Forelimb muscle (tissue), 1 donor: Measurements from ENCODE around the gene CCDC117. TPM values are rescaled to one million over a fixed set of nuclear protein-coding genes. Genes with fewer than 3 reads are reported as not detected.
"Not testable (repeated sequence)": the region's sequence is repeated elsewhere in the genome, so short reads cannot be mapped to it uniquely, and the experiment has no call there.

ENCODE experiments used
- DNase-seq: peaks from one replicate; pipeline ENCODE4 v3.0.0-alpha.2; 2013; ENCODE audit warnings: low read depth
- polyA plus RNA-seq: library from polyadenylated mRNA; unstranded; fragments of 120-200 nt; gene quantifications from one replicate; pipeline ENCODE4 v1.2.1, GENCODE V29; 2013; ENCODE audit not compliant: insufficient read length

Gene CCDC117, protein sequence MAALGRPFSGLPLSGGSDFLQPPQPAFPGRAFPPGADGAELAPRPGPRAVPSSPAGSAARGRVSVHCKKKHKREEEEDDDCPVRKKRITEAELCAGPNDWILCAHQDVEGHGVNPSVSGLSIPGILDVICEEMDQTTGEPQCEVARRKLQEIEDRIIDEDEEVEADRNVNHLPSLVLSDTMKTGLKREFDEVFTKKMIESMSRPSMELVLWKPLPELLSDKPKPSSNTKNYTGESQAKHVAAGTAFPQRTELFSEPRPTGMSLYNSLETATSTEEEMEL
- 23.0 TPM for polyA plus RNA-seq

DNA sequence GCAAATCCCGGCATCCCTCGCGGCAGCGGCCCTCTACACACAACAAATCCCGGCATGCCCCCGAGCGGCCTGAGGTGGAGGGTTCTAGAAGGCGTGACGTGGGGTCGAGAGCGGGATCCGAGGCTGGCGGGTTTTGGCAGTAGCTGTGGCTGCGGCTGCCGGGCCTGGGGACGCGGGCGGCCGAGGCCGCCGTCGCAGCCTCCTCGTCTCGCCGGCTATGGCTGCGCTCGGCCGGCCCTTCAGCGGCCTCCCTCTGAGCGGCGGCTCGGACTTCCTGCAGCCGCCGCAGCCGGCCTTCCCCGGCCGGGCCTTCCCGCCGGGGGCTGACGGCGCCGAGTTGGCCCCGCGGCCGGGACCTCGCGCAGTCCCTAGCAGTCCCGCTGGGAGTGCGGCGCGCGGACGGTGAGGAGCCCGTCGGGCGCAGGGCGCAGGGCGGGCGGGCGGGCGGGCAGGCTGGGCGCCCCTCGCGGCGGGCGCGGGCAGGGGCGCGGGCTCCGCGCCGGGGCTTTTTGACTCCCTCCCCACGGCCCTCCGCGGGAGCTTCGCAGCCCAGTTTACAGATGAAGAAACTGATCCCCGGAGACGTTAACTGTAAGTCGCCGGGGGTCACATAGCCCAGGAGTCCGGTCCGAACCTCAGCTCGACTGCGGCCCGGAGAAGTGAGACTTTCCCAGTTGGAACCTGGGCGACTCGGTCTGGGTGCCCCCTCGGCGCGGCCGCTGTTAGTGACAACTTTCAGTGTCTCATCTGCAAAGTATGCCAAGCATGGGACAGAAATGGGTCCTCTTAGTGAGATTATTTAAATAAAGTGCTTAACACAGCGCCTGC lies at the start of gene CCDC117:
TSS of gene CCDC117 (plus strand) at position 63 of the 828 bp plus-strand sequence. CDS start at position 218, 155 bp downstream.
- DNase-seq = peak; percentile 94

DNA sequence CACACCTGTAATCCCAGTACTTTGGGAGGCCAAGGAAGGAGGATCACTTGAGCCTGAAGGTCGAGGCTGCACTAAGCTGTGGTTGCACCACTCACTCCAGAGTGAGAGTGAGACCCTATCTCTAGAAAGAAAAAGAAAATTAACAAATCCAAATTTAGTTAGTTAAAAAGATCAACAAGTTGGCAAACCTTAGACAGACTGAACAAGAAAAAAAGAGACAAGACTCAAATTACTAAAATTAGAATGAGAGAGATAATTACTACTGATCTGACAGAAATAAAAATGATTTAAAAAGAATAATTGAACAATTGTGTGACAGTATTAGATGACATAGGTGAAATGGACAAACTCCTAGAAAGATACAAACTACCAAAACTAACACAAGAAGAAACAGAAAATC lies 44.5 kb upstream of the CCDC117 start:
- no peak for DNase-seq

DNA sequence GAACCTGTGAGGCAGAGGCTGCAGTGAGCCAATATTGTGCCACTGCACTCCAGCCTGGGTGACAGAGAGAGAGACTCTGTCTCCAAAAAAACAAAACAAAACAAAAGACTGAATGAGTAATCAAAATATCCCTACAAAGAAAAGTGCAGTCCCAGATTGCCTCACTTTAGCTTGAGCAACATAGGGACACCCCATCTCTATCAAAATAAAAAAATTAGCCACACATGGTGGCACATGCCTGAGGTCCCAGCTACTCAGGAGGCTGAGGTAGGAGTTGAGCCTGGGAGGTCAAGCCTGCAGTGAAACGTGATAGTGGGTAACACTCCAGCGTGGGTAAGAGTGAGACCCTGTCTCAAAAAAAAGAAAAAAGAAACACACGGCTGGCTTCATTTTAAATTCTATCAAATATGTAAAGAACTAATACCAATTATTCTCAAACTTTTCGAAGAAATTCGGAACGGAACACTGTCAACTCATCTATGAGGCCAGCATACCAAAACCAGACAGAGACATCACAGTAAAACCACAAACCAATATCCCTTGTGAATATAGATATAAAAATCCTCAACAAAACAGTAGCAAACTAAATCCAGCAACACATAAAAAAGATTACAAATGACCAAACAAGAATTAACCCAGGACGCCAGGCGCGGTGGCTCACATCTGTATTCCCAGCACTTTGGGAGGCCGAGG lies 43.7 kb upstream of the CCDC117 start:
- no peak for DNase-seq

DNA sequence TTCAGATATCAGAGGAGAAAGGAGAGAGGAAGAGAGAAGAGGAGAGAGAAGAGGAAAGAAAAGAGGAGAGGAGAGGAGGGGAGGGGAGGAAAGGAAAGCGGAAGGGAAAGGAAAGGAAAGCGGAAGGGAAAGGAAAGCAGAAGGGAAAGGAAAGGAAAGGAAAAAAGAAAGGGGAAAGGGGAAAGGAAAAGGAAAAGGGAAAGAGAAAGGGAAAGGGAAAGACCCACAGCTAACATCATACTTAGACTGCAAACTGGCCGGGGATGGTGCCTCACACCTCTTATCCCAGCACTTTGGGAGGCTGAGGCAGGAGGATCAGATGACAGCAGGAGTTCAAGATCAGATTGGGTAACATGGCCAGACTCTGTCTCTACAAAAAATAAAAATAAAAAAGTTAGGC lies 42.3 kb upstream of the CCDC117 start:
- DNase-seq = no peak

DNA sequence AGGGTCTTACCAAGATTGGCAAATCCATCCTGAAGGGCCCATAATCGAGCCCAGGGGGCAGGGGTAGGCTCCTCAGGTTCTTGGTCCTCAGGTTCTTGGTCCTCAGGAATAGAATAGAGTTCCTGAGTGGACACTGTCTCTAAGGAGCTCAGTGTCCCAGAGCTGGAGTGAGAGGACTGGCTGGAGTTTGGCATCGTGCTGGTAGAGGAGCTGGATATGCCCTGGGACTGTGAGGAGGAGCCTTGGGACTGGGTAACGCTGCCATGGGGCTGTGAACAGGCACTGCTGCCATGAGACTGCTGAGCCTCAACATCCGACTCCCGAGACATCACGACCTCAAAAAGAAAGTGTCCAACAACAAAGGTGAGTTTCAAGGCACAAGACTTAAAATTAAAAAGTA lies 38.1 kb upstream of the CCDC117 start:
- DNase-seq = no peak

DNA sequence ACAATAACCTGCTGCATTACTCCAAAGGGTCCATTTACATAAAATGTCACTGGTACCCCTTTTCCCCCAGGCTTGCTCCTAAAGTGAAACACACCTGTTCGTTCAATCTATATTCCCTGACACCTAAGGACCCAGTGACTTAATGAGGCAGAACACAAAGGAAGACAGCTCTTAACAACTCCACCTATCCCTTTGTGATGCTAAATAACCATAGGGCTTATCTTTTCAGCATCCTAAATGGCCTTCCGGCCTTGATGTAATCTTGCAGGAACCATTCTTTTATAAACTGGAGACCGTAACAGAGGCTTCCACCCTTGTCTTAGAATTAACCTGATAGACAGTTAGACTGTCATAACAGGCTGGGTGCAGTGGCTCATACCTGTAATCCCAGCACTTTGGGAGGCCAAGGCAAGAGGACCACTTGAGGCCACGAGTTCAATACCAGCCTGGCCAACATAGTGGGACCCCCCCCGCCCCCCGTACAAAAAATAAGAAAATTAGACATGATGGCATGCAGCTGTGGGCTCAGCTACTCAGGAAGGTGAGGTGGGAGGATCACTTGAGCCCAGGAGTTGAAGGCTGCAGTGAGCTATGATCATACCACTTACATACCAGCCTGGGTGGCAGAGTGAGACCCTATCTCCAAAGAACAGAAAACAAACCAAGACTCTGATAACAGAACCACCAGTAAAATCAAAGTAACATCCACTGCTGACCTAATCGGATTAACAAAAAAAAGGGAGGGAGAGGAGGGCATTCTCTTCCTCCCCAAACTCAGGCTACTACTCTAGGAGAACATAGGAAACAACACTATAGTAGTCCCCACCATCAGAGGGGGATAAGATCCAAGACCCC lies 36.0 kb upstream of the CCDC117 start:
- no peak for DNase-seq

DNA sequence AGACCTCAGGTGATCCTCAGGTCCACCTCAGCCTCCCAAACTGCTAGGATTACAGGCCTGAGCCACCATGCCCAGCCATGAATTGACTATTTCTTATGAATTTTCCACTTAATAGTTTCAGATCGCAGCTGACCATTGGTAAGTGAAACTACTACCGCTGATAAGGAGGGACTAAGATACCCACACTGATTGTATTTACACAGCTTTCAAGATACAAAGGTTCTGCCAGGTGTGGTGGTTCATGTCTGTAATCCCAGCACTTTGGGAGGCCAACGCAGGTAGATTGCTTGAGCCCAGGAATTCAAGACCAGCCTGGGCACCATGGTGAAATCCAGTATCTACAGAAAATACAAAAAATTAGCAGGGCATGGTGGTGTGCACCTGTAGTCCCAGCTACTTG lies 34.8 kb upstream of the CCDC117 start:
- no peak for DNase-seq

DNA sequence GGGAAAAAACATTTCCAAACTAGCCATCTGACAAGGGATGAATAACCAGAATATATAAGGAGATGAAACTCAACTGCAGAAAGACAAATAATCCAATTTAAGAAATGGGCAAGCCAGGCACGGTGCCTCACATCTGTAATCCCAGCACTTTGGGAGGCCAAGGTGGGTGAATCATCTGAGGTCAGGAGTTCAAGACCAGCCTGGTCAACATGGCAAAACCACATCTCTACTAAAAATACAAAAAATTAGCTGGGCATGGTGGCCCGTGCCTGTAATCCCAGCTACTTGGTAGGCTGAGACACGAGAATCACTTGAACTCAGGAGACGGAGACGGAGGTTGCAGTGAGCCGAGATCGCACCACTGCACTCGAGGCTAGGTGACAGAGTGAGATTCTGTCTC lies 33.6 kb upstream of the CCDC117 start:
- DNase-seq = not testable (repeated sequence)

DNA sequence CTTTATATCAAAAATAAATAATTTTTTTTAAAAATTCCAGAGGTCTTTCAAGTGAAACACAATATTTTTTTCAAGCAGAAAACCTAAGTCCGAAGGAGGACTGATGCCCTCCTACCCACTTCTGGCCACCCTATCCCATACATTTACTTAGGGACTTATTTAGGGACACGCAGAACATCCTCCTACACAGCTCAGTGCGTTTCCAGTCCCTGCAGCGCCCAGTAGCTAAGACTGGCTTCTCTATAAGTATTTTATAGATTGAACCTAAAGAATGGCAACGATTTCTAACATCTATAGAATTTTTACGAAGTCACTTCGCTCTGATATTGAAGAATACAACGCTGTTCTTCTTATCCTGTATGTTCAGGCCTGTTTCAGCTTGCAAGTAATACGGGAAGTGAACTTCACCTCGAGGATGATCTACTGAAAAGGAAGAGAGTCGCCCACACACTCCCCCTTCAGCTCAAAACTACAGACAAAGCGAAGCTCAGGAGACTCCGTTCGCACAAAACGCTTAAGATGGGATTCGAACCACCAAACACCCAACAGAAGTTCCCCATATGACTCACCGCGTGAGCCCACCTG lies 31.2 kb upstream of the CCDC117 start:
- no peak for DNase-seq

DNA sequence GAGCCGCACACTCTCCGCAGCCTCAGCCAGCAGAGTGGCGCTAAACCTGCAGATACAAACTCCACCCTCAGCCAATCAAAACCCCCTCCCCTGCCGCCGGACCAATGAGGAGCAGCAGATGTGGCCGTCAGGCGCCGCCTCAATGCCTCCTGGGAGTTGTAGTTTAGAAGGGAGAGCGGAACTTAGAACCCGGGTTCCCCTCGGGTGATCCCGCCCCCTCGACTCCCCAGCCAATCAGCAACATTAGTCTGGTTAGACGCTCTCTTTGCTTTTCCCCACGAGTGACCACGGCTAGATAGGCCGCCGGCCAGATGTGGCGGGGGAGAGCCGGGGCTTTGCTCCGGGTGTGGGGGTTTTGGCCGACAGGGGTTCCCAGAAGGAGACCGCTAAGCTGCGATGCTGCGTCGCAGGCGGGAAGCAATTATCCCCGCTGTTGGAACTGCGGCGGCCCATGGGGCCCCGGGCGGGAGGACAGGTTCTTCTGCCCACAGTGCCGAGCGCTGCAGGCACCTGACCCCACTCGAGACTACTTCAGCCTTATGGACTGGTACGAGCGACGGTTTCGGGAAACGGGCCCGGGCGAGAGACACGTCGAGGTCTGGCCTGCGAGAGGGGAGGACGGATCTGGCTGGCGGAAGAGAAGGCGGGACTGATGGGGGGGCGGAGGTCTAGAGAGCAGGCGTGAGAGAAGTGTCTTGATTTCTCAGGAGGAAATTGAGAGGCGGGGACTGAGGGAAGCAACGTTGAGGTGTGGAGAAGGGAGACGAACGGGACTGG lies 30.5 kb upstream of the CCDC117 start, which contains the start of the genes CHEK2 and HSCB:
TSS of gene CHEK2 (minus strand) at position 36 of the 777 bp plus-strand sequence. CDS start 7,099 bp downstream, outside the sequence.
TSS of gene HSCB (plus strand) at position 255 of the 777 bp plus-strand sequence. CDS start at position 312, 57 bp downstream.
- peak; percentile 99 for DNase-seq

DNA sequence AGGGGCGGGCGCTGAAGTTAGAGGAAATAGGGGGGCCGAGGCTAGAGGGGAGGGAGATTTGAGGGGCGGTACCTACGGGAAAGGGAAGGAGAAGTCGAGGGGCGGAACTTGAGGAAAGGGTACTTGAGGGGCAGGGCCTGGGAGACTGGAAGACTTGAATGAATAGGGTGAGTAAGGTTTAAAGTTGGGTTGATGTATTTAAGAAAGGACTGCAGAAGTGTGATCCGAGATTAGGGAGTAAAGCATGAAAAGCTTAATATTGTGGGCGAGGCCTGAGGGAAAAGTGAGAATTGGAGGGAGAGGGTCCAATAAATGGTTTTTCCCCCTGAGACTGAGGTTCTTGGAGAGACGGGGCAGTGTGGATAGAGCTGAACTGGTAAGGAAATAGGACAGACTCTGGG lies 29.9 kb upstream of the CCDC117 start:
- no peak for DNase-seq

DNA sequence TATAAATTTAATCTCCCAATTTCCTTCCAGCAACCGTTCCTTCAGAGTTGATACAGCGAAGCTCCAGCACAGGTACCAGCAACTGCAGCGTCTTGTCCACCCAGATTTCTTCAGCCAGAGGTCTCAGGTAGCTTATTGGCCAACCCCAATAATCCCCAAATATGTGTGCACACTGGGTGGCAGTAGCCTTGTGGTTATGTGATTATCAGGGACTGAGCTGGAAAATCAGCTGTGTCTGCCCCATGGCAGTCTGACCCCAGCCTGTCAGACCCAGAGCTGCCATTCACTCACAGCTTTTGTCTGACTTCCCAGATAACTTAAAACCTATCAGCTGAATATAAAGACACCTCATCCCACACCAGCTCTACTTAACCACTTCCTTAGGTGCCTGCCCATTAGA lies 28.6 kb upstream of the CCDC117 start:
- no peak for DNase-seq

DNA sequence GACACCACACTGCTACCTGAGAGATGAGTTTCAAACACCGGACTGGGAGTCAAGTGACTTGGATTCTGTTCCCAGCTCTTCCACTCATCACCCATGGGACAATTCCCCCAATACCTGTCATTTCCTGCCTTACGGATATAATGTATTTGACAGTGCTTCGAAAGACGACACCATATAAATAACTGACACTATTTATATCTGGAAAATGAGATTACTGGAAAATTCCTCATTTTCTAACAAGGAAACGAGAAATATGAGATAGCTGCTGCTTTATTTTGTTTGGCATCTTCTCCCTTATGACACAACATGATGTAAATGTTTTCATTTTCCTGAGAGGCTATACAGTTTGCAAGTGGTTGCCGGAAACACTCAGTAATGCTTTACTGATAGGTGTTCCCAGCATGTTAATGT lies 22.0 kb upstream of the CCDC117 start:
- DNase-seq = no peak

DNA sequence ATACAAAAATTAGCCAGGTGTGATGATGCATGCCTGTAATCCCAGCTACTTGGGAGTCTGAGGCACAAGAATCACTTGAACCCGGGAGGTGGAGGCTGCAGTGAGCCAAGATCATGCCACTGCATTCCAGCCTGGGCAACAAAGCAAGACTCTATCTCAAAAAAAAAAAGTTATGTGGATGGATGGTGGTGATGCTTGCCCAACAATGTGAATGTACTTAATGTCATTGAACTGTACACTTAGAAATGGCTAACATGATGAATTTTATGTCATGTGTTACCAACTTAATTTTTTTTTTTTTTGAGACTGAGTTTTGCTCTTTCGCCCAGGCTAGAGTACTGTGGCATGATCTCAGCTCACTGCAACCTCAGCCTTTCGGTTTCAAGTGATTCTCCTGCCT lies 18.0 kb upstream of the CCDC117 start:
- not testable (repeated sequence) for DNase-seq

DNA sequence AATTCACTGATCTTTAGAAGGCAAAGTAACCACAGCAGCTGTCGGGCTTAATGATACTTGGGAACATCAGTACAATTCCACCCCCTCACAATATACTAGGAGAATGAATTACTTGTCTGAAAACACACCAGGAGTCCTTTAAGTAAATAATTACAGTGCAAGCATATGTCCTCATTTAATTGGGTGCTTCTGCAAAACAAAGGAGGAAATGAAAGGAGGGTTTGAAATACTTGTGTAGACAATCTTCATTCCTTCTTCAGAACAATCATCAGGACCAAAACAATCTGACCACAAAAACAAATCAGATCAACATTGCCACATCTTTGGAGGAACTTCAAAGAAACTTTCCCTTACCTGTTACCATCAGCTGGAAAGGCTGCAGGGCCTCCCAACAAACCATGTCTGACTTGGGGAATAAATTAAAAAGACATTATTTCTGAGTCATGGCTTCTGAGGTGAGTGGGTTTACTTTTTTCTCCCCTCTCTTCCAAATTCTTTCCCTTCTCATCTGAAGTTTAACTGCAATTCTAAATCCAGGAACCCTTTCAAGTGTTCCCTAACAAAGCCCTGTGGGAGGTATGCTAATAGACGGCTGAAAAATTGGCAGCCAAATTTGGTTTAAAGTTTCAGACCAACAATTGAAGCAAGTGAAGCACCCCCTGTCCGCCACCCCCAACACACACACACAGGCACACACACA lies 12.5 kb upstream of the CCDC117 start:
- DNase-seq = no peak

DNA sequence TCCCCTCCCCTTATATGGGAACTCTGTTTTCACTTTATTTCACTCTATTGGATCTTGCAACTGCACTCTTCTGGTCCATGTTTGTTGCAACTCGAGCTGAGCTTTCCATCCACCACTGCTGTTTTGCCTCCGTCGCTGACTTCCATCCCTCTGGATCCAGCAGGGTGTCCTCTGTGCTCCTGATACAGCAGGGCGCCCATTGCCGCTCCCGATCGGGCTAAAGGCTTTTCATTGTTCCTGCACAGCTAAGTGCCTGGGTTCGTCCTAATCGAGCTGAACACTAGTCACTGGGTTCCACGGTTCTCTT lies 11.1 kb upstream of the CCDC117 start:
- no peak for DNase-seq

DNA sequence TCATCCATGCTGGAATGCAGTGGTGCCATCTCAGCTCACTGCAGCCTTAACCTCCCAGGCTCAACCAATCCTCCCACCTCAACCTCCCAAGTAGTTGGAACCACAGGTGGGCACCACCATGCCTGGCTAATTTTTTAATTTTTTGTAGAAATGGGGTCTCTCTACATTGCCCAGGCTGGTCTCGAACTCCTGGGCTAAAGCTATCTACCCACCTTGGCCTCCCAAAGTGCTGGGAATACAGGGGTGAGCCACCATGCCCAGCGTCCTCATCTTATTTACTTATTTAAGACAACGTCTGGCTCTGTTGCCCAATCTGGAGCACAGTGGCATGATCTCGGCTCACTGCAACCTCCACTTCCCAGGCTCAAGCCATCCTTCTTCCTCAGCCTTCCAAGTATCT lies 10.5 kb upstream of the CCDC117 start:
- DNase-seq = not testable (repeated sequence)

DNA sequence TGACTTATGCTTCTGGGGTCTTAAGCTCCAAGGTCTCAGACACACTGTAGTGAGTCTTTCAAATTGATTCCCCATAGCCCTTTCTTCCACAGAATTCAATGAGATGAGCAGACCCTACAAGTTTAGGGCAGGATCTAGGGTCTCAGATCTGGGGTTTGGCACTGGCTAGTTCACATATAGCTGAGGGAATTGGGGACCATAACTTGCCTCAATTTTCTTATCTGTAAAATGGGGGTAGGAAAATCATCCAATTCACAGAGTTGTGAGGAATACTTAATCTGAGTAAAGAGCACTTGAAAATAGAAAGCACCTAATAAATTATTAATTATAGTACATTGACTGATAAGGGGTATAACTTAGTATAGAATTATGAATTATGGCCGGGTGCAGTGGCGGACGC lies 5.9 kb upstream of the CCDC117 start:
- DNase-seq = no peak

DNA sequence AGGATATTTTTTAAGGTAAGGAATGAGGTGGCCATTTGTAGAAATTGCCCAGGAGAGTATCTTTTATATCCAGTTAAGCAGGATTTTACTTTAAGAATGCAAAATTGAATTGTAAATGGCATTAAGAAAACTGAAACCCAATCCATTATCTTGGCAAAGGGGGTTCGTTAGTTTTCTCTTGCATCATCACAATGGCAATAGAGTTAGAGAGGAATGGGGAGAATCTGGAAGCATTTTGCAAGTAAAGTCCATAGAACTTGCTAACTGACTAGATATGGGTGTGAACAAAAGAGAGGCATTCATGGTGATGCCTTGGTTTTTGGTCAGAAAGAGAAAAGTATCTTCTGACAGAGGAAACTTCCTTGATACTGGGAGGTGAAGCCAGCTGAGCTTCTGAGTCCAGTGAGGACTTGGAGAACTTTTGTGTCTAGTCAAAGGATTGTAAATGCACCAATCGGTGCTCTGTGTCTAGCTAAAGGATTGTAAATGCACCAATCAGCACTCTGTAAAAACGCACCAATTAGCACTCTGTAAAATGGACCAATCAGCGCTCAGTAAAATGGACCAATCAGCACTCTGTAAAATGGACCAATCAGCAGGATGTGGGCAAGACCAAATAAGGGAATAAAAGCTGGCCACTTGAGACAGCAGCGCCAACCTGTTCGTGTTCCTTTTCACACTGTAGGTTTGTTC lies 3.6 kb upstream of the CCDC117 start:
- DNase-seq = no peak
